Measurements from ENCODE around the gene HSPA1B.
"Not testable (repeated sequence)": the region's sequence is repeated elsewhere in the genome, so short reads cannot be mapped to it uniquely, and the experiment has no call there.

DNA sequence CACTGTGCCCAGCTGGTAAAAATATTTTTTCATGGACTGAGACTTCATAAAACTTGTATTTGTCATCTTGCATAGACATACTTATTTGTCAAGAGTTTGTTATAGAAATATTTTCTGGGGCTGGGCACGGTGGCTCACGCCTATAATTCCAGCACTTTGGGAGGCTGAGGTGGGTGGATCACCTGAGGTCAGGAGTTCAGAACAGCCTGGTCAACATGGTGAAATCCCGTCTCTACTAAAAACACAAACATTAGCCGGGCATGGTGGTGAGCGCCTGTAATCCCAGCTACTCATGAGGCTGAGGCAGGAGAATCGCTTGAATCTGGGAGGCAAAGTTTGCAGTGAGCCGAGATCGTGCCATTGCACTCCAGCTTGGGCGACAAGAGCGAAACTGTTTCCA is 18.9 kb upstream of the HSPA1B start:
- TF ChIP-seq, protein P1, sequence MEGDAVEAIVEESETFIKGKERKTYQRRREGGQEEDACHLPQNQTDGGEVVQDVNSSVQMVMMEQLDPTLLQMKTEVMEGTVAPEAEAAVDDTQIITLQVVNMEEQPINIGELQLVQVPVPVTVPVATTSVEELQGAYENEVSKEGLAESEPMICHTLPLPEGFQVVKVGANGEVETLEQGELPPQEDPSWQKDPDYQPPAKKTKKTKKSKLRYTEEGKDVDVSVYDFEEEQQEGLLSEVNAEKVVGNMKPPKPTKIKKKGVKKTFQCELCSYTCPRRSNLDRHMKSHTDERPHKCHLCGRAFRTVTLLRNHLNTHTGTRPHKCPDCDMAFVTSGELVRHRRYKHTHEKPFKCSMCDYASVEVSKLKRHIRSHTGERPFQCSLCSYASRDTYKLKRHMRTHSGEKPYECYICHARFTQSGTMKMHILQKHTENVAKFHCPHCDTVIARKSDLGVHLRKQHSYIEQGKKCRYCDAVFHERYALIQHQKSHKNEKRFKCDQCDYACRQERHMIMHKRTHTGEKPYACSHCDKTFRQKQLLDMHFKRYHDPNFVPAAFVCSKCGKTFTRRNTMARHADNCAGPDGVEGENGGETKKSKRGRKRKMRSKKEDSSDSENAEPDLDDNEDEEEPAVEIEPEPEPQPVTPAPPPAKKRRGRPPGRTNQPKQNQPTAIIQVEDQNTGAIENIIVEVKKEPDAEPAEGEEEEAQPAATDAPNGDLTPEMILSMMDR (conservative IDR thresholded peaks at IDR 0.05 in 1 of 2, IDR thresholded peaks at IDR 0.05 in 1 of 2; ENCODE audit: low read depth in 1 of 2, low read length in 2 of 2) = not testable (repeated sequence)
- TF ChIP-seq EZH2 (IDR thresholded peaks at IDR 0.05; ENCODE audit: low read length, missing control alignments) = not testable (repeated sequence)

All from fibroblast of lung (primary cell).